Body of pancreas (tissue), 4 donors: ENCODE data around the gene CCDC175.

Experiments used
- CTCF ChIP-seq, 7 experiments: fragments of 450-650 bp in 4 of 7; fragments of 200-600 bp in 3 of 7; sonication (generic) in 3 of 7; IDR thresholded peaks; one replicate each; pipeline ENCODE4 v1.5.1; 2016 to 2019; ENCODE audit warnings: antibody characterized with exemption in 7 of 7
- POLR2A ChIP-seq, 3 donors: fragments of 450-650 bp; IDR thresholded peaks; one replicate each; pipeline ENCODE4 v1.6.1; 2016; ENCODE audit warnings: antibody characterized with exemption in 3 of 3, mild to moderate bottlenecking in 2 of 3

DNA sequence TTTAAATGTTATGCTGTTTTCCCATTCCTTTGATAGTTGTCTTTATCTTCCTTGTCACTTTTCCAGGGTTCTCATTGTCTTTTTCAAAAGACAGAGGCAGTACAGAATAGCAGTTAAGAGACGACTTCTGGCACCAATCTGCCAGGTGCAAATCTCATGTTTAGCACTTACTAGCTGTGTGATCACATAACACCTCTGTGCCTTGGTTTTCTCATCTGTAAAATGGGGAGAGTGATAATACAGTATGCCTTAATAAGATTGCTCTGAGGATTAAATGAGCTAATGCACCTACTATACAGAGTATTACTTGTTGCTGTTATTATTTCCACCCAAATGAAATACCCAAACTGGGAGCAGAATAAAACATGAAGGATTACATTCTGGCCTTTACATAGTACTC, 116.2 kb downstream of the CCDC175 start:
- TF ChIP-seq CTCF (IDR thresholded peaks at IDR 0.05) (no peak), POLR2A (IDR thresholded peaks at IDR 0.05) (no peak)
